Sigmoid colon (tissue), 7 donors: ENCODE data around the gene RIPOR1. TPM values are rescaled to one million over a fixed set of nuclear protein-coding genes. Genes with fewer than 3 reads are reported as not detected.
A peak's percentile ranks its signal among the peaks of the same experiment; 100 is the strongest.

Experiments used
- DNase-seq: peaks from one replicate; pipeline ENCODE4 v3.0.0-alpha.2; 2019
- H3K27ac ChIP-seq, 4 donors: fragments of 200-600 bp; sonication (generic); one replicate each; pipeline ENCODE4 v1.5.1; 2016 to 2019; ENCODE audit warnings: mild to moderate bottlenecking in 1 of 4
- H3K27me3 ChIP-seq, 3 donors: fragments of 200-600 bp; sonication (generic); one replicate each; pipeline ENCODE4 v1.5.1; 2019; ENCODE audit warnings: mild to moderate bottlenecking in 1 of 3
- H3K36me3 ChIP-seq, 4 donors: fragments of 200-600 bp; sonication (generic); one replicate each; pipeline ENCODE4 v1.5.1; 2016 to 2019
- H3K4me1 ChIP-seq, 4 donors: fragments of 200-600 bp; sonication (generic); one replicate each; pipeline ENCODE4 v1.5.1; 2017 to 2019
- H3K4me3 ChIP-seq, 4 donors: fragments of 200-600 bp; sonication (generic); one replicate each; pipeline ENCODE4 v1.5.1; 2017 to 2019; ENCODE audit warnings: mild to moderate bottlenecking in 2 of 4, moderate library complexity in 1 of 4
- H3K9me3 ChIP-seq, 4 donors: fragments of 200-600 bp in 3 of 4; sonication (generic) in 3 of 4; one replicate each; pipeline versions ENCODE4 v1.5.1 to v1.6.1; 2013 to 2019
- CTCF ChIP-seq, 4 experiments: fragments of 450-650 bp in 3 of 4; fragments of 200-600 bp in 1 of 4; IDR thresholded peaks; one replicate each; pipeline ENCODE4 v1.5.1; 2016 to 2019; ENCODE audit warnings: antibody characterized with exemption in 4 of 4, mild to moderate bottlenecking in 3 of 4, moderate library complexity in 2 of 4
- EP300 ChIP-seq, 4 donors: sonication (generic); formaldehyde crosslinking; IDR thresholded peaks; one replicate each; pipeline ENCODE4 v1.6.1; 2017; ENCODE audit warnings: antibody characterized with exemption in 4 of 4
- POLR2A ChIP-seq, 2 donors: fragments of 450-650 bp; IDR thresholded peaks; one replicate each; pipeline ENCODE4 v1.6.1; 2016; ENCODE audit warnings: antibody characterized with exemption in 2 of 2, mild to moderate bottlenecking in 2 of 2, moderate library complexity in 2 of 2
- POLR2AphosphoS5 ChIP-seq, 4 donors: sonication (generic); formaldehyde crosslinking; IDR thresholded peaks; one replicate each; pipeline ENCODE4 v1.6.1; 2017; ENCODE audit warnings: antibody characterized with exemption in 4 of 4
- WGBS, 2 donors: extraction: QIAGEN DNeasy Blood & Tissue Kit; methylation state at CpG; one replicate each; pipeline ENCODE4 v1.1.7; 2013; 5-methylcytosine and 5-hydroxymethylcytosine counted together
- intact Hi-C: fragments of 100-400 bp; cut with DNase I; formaldehyde crosslinking; loops from one replicate; pipeline ENCODE4 v1.15.1; 2023
- polyA plus RNA-seq, 3 donors: library from polyadenylated mRNA; stranded (reverse); fragments of 200-250 nt; gene quantifications; one replicate each; pipeline ENCODE4 v1.2.3, GENCODE V29; 2013
- total RNA-seq, 4 donors: library from RNA; depleted of rRNA; stranded (reverse); fragments of >200 nt; gene quantifications; one replicate each; pipeline ENCODE4 v1.1.0, GENCODE V29; 2016
- donor health status: healthy with polysubstance abuse.
- donor health status: Bipolar disorder and iron deficiency.
- donor health status: healthy.

The RIPOR1 gene
- total and polyA plus RNA-seq, 7 donors, result 10.2 to 60.9 (median 26.7) TPM

DNA sequence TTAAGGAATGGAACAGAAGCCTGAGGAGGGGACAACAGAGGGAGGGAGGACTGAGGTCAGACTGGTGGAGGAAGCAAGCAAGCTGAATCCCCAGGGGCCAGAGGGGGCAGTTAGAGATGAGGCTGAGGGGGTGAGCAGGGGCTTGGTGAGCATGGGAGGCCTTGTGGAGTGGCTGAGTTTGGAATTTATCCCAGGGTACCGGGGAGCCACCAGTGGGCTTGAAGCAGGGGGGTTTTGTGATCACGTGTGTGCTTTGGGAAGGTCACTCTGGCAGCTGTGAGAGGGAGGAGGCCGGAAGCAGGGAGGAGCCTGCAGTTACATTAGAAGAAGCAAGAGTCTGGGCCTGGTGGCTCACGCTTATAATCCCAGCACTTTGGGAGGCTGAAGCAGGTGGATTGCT, 23.8 kb downstream of the RIPOR1 start:
- no peaks in the 10 kb centered on the region for H3K9me3 ChIP-seq
- 53 to 83% methylated on average over 4 of the region's 4 CpGs for WGBS, 2 donors
- H3K36me3 ChIP-seq, result peaks cover 0 to 19% (median 0%) of the 10 kb centered on the region in 4 donors
- peaks cover 0 to 11% (median 2%) of the 10 kb centered on the region in 4 donors for H3K4me1 ChIP-seq
- peak overlapping the region in 1 of 4 donors; percentile 28 for H3K27ac ChIP-seq
- no peaks in the 10 kb centered on the region for H3K27me3 ChIP-seq
- peak; percentile 64 for DNase-seq
- intact Hi-C loops, result no loop called here
- TF ChIP-seq EP300 (IDR thresholded peaks at IDR 0.05) (no peak), POLR2AphosphoS5 (IDR thresholded peaks at IDR 0.05) (no peak), POLR2A (IDR thresholded peaks at IDR 0.05) (no peak), CTCF (IDR thresholded peaks at IDR 0.05) (no peak)
- no peak overlapping the region for H3K4me3 ChIP-seq

- DNase-seq, result no peak
- WGBS, 2 donors, result 43 to 63% methylated on average over 3 of the region's 3 CpGs
- Histone ChIP-seq H3K9me3 (no peaks in the 10 kb centered on the region), H3K4me3 (no peak overlapping the region), H3K36me3 (no peaks in the 10 kb centered on the region), H3K4me1 (peaks cover 0 to 7% (median under 1%) of the 10 kb centered on the region in 4 donors), H3K27me3 (no peaks in the 10 kb centered on the region), H3K27ac (peak overlapping the region in 1 of 4 donors; percentile 40)
- intact Hi-C loops, result no loop called here
- no peak for TF ChIP-seq CTCF (IDR thresholded peaks at IDR 0.05)
- no peak for TF ChIP-seq POLR2A (IDR thresholded peaks at IDR 0.05)
- TF ChIP-seq EP300 (IDR thresholded peaks at IDR 0.05), result no peak
- no peak for TF ChIP-seq POLR2AphosphoS5 (IDR thresholded peaks at IDR 0.05)
These were observed 27.2 kb downstream of the RIPOR1 start for GRCh38 chr16:67555795-67556212.

GRCh38 chr16:67558859-67559258, 30.2 kb downstream of the RIPOR1 start:
- no peak for TF ChIP-seq EP300 (IDR thresholded peaks at IDR 0.05)
- TF ChIP-seq POLR2A (IDR thresholded peaks at IDR 0.05), result no peak
- TF ChIP-seq CTCF (IDR thresholded peaks at IDR 0.05), result no peak
- TF ChIP-seq POLR2AphosphoS5 (IDR thresholded peaks at IDR 0.05), result no peak
- peak; percentile 25 for DNase-seq
- no peak overlapping the region for H3K4me3 ChIP-seq
- H3K27ac ChIP-seq, result no peak overlapping the region
- peaks cover 0 to 15% (median 7%) of the 10 kb centered on the region in 4 donors for H3K4me1 ChIP-seq
- no peaks in the 10 kb centered on the region for H3K27me3 ChIP-seq
- H3K36me3 ChIP-seq, result no peaks in the 10 kb centered on the region
- WGBS, 2 donors, result 88 to 90% methylated on average over 1 of the region's 1 CpG
- no peaks in the 10 kb centered on the region for H3K9me3 ChIP-seq
- intact Hi-C loops, result no loop called here

GRCh38 chr16:67560827-67561342, 32.3 kb downstream of the RIPOR1 start:
- Histone ChIP-seq H3K27me3 (no peaks in the 10 kb centered on the region), H3K9me3 (no peaks in the 10 kb centered on the region), H3K4me3 (no peak overlapping the region), H3K4me1 (peaks cover 0 to 30% (median 24%) of the 10 kb centered on the region in 4 donors), H3K36me3 (no peaks in the 10 kb centered on the region), H3K27ac (peak overlapping the region; percentile 98 to 99 (median 98))
- peak; percentile 38 for DNase-seq
- intact Hi-C loops, result loop anchor here (5.0 kb wide), 1 partner anchor 81 kb away; no protein-coding TSS in a partner anchor
- 80 to 83% methylated on average over 8 of the region's 8 CpGs for WGBS, 2 donors
- TF ChIP-seq POLR2A (IDR thresholded peaks at IDR 0.05), result no peak
- TF ChIP-seq POLR2AphosphoS5 (IDR thresholded peaks at IDR 0.05), result no peak
- TF ChIP-seq EP300 (IDR thresholded peaks at IDR 0.05), result no peak
- no peak for TF ChIP-seq CTCF (IDR thresholded peaks at IDR 0.05)

GRCh38 chr16:67561501-67561823, 32.8 kb downstream of the RIPOR1 start:
- no peaks in the 10 kb centered on the region for H3K27me3 ChIP-seq
- intact Hi-C loops, result loop anchor here (5.0 kb wide), 1 partner anchor 81 kb away; no protein-coding TSS in a partner anchor
- peak overlapping the region; percentile 32 to 96 (median 90) for H3K4me3 ChIP-seq
- TF ChIP-seq POLR2AphosphoS5 (IDR thresholded peaks at IDR 0.05), result no peak
- no peak for TF ChIP-seq POLR2A (IDR thresholded peaks at IDR 0.05)
- TF ChIP-seq EP300 (IDR thresholded peaks at IDR 0.05), result no peak
- no peak for TF ChIP-seq CTCF (IDR thresholded peaks at IDR 0.05)
- peak overlapping the region; percentile 98 to 99 (median 98) for H3K27ac ChIP-seq
- 2 to 3% methylated on average over 8 of the region's 8 CpGs for WGBS, 2 donors
- no peaks in the 10 kb centered on the region for H3K9me3 ChIP-seq
- no peak for DNase-seq
- no peaks in the 10 kb centered on the region for H3K36me3 ChIP-seq
- peaks cover 0 to 30% (median 24%) of the 10 kb centered on the region in 4 donors for H3K4me1 ChIP-seq
